HepG2 (cell line): Measurements from ENCODE around the gene MVP. TPM values are rescaled to one million over a fixed set of nuclear protein-coding genes. Genes with fewer than 3 reads are reported as not detected.

Experiments used
- GLI4 ChIP-seq: sonication (generic); formaldehyde crosslinking; IDR thresholded peaks from 2 replicates; pipeline ENCODE4 v1.5.1; 2020; ENCODE audit warnings: missing genetic modification reagents, mild to moderate bottlenecking, moderate library complexity, borderline replicate concordance
- ISX ChIP-seq: sonication (generic); formaldehyde crosslinking; conservative IDR thresholded peaks from 2 replicates; pipeline ENCODE4 v1.5.0; 2020; ENCODE audit warnings: missing genetic modification reagents
- KAT2B ChIP-seq: fragments of 150-350 bp; IDR thresholded peaks from 2 replicates; pipeline ENCODE4 v1.6.1; 2014; ENCODE audit warnings: low read depth, low read length, borderline replicate concordance
- MED13 ChIP-seq: sonication (generic); formaldehyde crosslinking; IDR thresholded peaks from 2 replicates; pipeline ENCODE4 v1.5.0; 2020; ENCODE audit warnings: missing genetic modification reagents
- MLLT10 ChIP-seq: sonication (generic); formaldehyde crosslinking; IDR thresholded peaks from 2 replicates; pipeline ENCODE4 v1.4.0; 2020; ENCODE audit warnings: missing genetic modification reagents
- NFE2 ChIP-seq: sonication (generic); formaldehyde crosslinking; IDR thresholded peaks from 2 replicates; pipeline ENCODE4 v1.4.0; 2020; ENCODE audit warnings: missing genetic modification reagents
- SIN3B ChIP-seq: fragments of 150-350 bp; IDR thresholded peaks from 2 replicates; pipeline ENCODE4 v1.6.1; 2014; ENCODE audit warnings: low read length
- SP2 ChIP-seq: sonication (generic); formaldehyde crosslinking; IDR thresholded peaks from 2 replicates; pipeline ENCODE4 v1.5.1; 2020; ENCODE audit warnings: mild to moderate bottlenecking, missing genetic modification reagents
- SYNCRIP ChIP-seq: fragments of 200-400 bp; formaldehyde crosslinking; IDR thresholded peaks from 2 replicates; pipeline ENCODE4 v1.6.1; 2018; ENCODE audit warnings: mild to moderate bottlenecking, low read depth, low read length; ENCODE audit not compliant: insufficient read depth
- XRCC5 ChIP-seq: fragments of 200-400 bp; formaldehyde crosslinking; optimal IDR thresholded peaks from 2 replicates; pipeline ENCODE3; 2017; ENCODE audit warnings: mild to moderate bottlenecking, low read length
- ZIK1 ChIP-seq: sonication (generic); formaldehyde crosslinking; IDR thresholded peaks from 2 replicates; pipeline ENCODE4 v1.5.0; 2020; ENCODE audit warnings: mild to moderate bottlenecking, low read depth, missing genetic modification reagents, borderline replicate concordance
- ZNF101 ChIP-seq: sonication (generic); formaldehyde crosslinking; IDR thresholded peaks from 2 replicates; pipeline ENCODE4 v1.4.0; 2020; ENCODE audit warnings: mild to moderate bottlenecking, low read depth, missing genetic modification reagents, borderline replicate concordance
- ZNF232 ChIP-seq: sonication (generic); formaldehyde crosslinking; IDR thresholded peaks from 2 replicates; pipeline ENCODE4 v1.4.0; 2020; ENCODE audit warnings: missing genetic modification reagents, borderline replicate concordance
- ZNF33B ChIP-seq: sonication (generic); formaldehyde crosslinking; IDR thresholded peaks from 2 replicates; pipeline ENCODE4 v1.5.1; 2020; ENCODE audit warnings: mild to moderate bottlenecking, missing genetic modification reagents
- ZNF468 ChIP-seq: sonication (generic); formaldehyde crosslinking; IDR thresholded peaks from 2 replicates; pipeline ENCODE4 v1.8.0; 2022; ENCODE audit warnings: mild to moderate bottlenecking, moderate library complexity, missing genetic modification reagents
- ZNF501 ChIP-seq: sonication (generic); formaldehyde crosslinking; IDR thresholded peaks from 2 replicates; pipeline ENCODE4 v1.5.1; 2020; ENCODE audit warnings: mild to moderate bottlenecking, moderate library complexity, missing genetic modification reagents
- ZNF605 ChIP-seq: sonication (generic); formaldehyde crosslinking; IDR thresholded peaks from 2 replicates; pipeline ENCODE4 v1.8.0; 2022; ENCODE audit warnings: mild to moderate bottlenecking, missing genetic modification reagents
- ZNF773 ChIP-seq: sonication (generic); formaldehyde crosslinking; IDR thresholded peaks from 2 replicates; pipeline ENCODE4 v1.4.0; 2020; ENCODE audit warnings: missing genetic modification reagents, borderline replicate concordance
- ZNF841 ChIP-seq: sonication (generic); formaldehyde crosslinking; IDR thresholded peaks from 2 replicates; pipeline ENCODE4 v1.8.1; 2023; ENCODE audit warnings: missing genetic modification reagents, borderline replicate concordance
- polyA plus RNA-seq, 8 experiments: library from polyadenylated mRNA; depleted of rRNA in 3 of 8; stranded (reverse) in 7 of 8; unstranded in 1 of 8; fragments of >200 nt; fragmentation: Illumina TruSeq in 4 of 8; extraction: Trizol in 4 of 8; gene quantifications; 2 replicates each; pipeline versions ENCODE4 v1.2.1 to v1.2.3, GENCODE V29; 2011 to 2016; ENCODE audit warnings: low read depth in 4 of 8, missing spikeins in 1 of 8, mixed read lengths in 1 of 8; ENCODE audit not compliant: insufficient read depth in 1 of 8
- total RNA-seq, 5 experiments: library from RNA; depleted of rRNA; stranded (reverse); fragments of >200 nt; fragmentation: Illumina TruSeq; extraction: Trizol; gene quantifications; 2 replicates each; pipeline ENCODE4 v1.2.3, GENCODE V29; 2016; ENCODE audit warnings: low read depth in 1 of 5
- TF ChIP-seq, protein P1 (sequence below): sonication (generic); formaldehyde crosslinking; IDR thresholded peaks from 2 replicates; pipeline ENCODE4 v1.4.0; 2020; ENCODE audit warnings: low read depth, mild to moderate bottlenecking, missing genetic modification reagents
- TF ChIP-seq, protein P2 (sequence below): sonication (generic); formaldehyde crosslinking; IDR thresholded peaks from 2 replicates; pipeline ENCODE4 v1.4.0; 2020; ENCODE audit warnings: mild to moderate bottlenecking, missing genetic modification reagents
- TF ChIP-seq, protein P3 (sequence below): sonication (generic); formaldehyde crosslinking; IDR thresholded peaks from 2 replicates; pipeline ENCODE4 v1.9.0; 2021; ENCODE audit warnings: missing genetic modification reagents, borderline replicate concordance

MVP gene
- total and polyA plus RNA-seq, 2 of the 13 experiments (the other 11 are each of a cell fraction or from before 2014, with no cell fraction given), result 22.9 to 43.5 TPM

DNA sequence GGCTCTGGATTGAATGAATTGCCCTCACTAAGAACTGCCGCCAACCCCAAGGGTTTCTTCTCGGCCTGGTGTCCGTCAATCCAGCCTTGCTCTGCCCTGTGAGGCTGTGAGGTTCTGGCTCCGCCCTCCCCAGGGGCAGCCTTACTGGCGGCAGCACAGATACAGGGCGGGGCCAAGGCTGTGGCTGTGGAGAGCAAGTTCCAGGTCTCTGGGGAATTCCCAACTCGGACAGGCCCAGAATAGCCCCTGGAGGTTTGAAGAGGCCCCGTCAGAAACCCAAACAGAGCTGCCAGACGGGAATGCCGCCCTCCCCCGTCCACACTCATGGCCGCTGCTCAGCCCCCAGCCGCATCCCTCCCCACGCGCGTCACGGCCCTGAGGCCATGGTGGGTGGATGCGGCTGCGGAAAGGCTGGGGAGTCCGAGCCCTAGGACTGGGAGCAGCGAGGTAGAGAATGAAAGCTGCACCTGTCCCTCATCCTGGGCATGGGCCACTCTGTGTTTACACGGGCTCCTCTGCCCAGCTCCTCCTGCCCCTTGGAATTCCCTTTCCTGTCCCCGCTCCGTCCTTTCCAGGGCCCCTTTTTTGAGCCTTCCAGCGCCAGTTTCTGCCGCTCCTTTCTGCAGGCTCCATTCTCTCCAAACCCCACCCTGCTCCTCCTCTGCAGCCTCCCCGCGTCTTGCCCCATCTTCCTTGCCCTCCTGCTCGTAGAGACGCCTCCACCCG is 8.9 kb upstream of the MVP start (continued):
- TF ChIP-seq, protein P1, sequence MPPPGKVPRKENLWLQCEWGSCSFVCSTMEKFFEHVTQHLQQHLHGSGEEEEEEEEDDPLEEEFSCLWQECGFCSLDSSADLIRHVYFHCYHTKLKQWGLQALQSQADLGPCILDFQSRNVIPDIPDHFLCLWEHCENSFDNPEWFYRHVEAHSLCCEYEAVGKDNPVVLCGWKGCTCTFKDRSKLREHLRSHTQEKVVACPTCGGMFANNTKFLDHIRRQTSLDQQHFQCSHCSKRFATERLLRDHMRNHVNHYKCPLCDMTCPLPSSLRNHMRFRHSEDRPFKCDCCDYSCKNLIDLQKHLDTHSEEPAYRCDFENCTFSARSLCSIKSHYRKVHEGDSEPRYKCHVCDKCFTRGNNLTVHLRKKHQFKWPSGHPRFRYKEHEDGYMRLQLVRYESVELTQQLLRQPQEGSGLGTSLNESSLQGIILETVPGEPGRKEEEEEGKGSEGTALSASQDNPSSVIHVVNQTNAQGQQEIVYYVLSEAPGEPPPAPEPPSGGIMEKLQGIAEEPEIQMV (CRISPR knock-in tag), result no peak; the same call in 1 of the 2 replicates
- no peak for TF ChIP-seq ISX (CRISPR knock-in tag)
- no peak for TF ChIP-seq SYNCRIP
- no peak for TF ChIP-seq MED13 (CRISPR knock-in tag)
- TF ChIP-seq, protein P2, sequence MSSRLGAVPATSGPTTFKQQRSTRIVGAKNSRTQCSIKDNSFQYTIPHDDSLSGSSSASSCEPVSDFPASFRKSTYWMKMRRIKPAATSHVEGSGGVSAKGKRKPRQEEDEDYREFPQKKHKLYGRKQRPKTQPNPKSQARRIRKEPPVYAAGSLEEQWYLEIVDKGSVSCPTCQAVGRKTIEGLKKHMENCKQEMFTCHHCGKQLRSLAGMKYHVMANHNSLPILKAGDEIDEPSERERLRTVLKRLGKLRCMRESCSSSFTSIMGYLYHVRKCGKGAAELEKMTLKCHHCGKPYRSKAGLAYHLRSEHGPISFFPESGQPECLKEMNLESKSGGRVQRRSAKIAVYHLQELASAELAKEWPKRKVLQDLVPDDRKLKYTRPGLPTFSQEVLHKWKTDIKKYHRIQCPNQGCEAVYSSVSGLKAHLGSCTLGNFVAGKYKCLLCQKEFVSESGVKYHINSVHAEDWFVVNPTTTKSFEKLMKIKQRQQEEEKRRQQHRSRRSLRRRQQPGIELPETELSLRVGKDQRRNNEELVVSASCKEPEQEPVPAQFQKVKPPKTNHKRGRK (CRISPR knock-in tag), result 0 out of 2 replicates have a peak, but pooled peaks have one; percentile 15
- TF ChIP-seq ZNF101, result no peak
- no peak for TF ChIP-seq KAT2B
- no peak for TF ChIP-seq ZNF468 (CRISPR knock-in tag)
- TF ChIP-seq ZIK1 (CRISPR knock-in tag), result no peak
- peak; percentile 76; the same call in 1 of the 2 replicates for TF ChIP-seq ZNF501 (CRISPR knock-in tag)
- TF ChIP-seq SP2 (CRISPR knock-in tag), result peak; percentile 72
- TF ChIP-seq ZNF232, result no peak; the same call in 1 of the 2 replicates
- TF ChIP-seq GLI4 (CRISPR knock-in tag), result no peak; the same call in 1 of the 2 replicates
- no peak for TF ChIP-seq NFE2 (CRISPR knock-in tag)
- no peak for TF ChIP-seq ZNF841
- TF ChIP-seq ZNF605, result no peak; the same call in 1 of the 2 replicates
- TF ChIP-seq XRCC5, result peak; percentile 71
- 0 out of 2 replicates have a peak, but pooled peaks have one; percentile 38 for TF ChIP-seq ZNF33B (CRISPR knock-in tag)
- TF ChIP-seq, protein P3, sequence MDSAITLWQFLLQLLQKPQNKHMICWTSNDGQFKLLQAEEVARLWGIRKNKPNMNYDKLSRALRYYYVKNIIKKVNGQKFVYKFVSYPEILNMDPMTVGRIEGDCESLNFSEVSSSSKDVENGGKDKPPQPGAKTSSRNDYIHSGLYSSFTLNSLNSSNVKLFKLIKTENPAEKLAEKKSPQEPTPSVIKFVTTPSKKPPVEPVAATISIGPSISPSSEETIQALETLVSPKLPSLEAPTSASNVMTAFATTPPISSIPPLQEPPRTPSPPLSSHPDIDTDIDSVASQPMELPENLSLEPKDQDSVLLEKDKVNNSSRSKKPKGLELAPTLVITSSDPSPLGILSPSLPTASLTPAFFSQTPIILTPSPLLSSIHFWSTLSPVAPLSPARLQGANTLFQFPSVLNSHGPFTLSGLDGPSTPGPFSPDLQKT (CRISPR knock-in tag), result no peak
- TF ChIP-seq ZNF773 (CRISPR knock-in tag), result 0 out of 2 replicates have a peak, but pooled peaks have one; percentile 60
- no peak for TF ChIP-seq MLLT10 (CRISPR knock-in tag)
- TF ChIP-seq SIN3B, result no peak
